Panc1 (cell line): ENCODE measurements around the gene NCAM1. TPM values are rescaled to one million over a fixed set of nuclear protein-coding genes. Genes with fewer than 3 reads are reported as not detected.

Experiments
- ATAC-seq: fragments of 200-7000 bp; cut with Tn5 transposase; 2 replicates; pipeline ENCODE4 v1.9.1; 2020; ENCODE audit warnings: mild to moderate bottlenecking, moderate library complexity
- BruUV-seq: library from RNA; stranded (reverse); fragments of 400-500 nt; replicated peaks from 2 replicates; lab custom pipeline; 2021; lab: Mats Ljungman, UMichigan
- CTCF ChIA-PET: fragments of 300-600 bp; sonication (Branson Sonifier 250); formaldehyde crosslinking; loops from one replicate; lab custom pipeline; 2022; ENCODE audit warnings: antibody characterized with exemption; lab: Charles Lee
- POLR2A ChIA-PET: fragments of 300-600 bp; sonication (Branson Sonifier 250); formaldehyde crosslinking; loops from one replicate; lab custom pipeline; 2022; ENCODE audit warnings: antibody characterized with exemption; lab: Charles Lee
- DNase-seq: peaks from one replicate; pipeline ENCODE4 v3.0.0-alpha.2; 2010; ENCODE audit warnings: low read depth, low spot score
- H3K27ac ChIP-seq: 2 replicates; pipeline ENCODE4 v1.5.1; 2011; ENCODE audit warnings: mild to moderate bottlenecking, low read length, inconsistent platforms
- H3K27me3 ChIP-seq: fragments of 200-500 bp; sonication (Bioruptor generic); 2 replicates; pipeline ENCODE4 v1.6.0; 2014; ENCODE audit warnings: low read length, inconsistent platforms; ENCODE audit not compliant: control insufficient read depth, insufficient read depth
- H3K36me3 ChIP-seq: fragments of 200-500 bp; sonication (Bioruptor generic); 2 replicates; pipeline ENCODE4 v1.5.1; 2014; ENCODE audit warnings: inconsistent platforms, mild to moderate bottlenecking, low read length, moderate library complexity; ENCODE audit not compliant: control insufficient read depth, insufficient read depth
- H3K4me1 ChIP-seq: 2 replicates; pipeline ENCODE4 v1.5.1; 2011; ENCODE audit warnings: inconsistent platforms, mild to moderate bottlenecking, low read length, moderate library complexity; ENCODE audit not compliant: control insufficient read depth, insufficient read depth
- H3K4me3 ChIP-seq, 2 experiments: 2 replicates each; pipeline ENCODE4 v1.5.1; 2011 to 2012; ENCODE audit warnings: low read depth in 2 of 2, low read length in 2 of 2, mild to moderate bottlenecking in 2 of 2, inconsistent platforms in 1 of 2, moderate library complexity in 1 of 2
- H3K9me3 ChIP-seq: fragments of 200-500 bp; sonication (Bioruptor generic); 2 replicates; pipeline ENCODE4 v1.5.1; 2014; ENCODE audit warnings: low read depth, mild to moderate bottlenecking, inconsistent platforms, low read length, moderate library complexity; ENCODE audit not compliant: control insufficient read depth, insufficient read depth
- POLR2AphosphoS5 ChIP-seq: IDR thresholded peaks from 2 replicates; pipeline ENCODE4 v1.6.1; 2012; ENCODE audit warnings: mild to moderate bottlenecking, low read depth, low read length, moderate library complexity
- SIN3A ChIP-seq: IDR thresholded peaks from 2 replicates; pipeline ENCODE4 v1.6.1; 2012; ENCODE audit warnings: low read depth, mild to moderate bottlenecking, low read length, moderate library complexity, borderline replicate concordance; ENCODE audit not compliant: insufficient read depth
- TCF7L2 ChIP-seq: IDR thresholded peaks from 2 replicates; pipeline ENCODE4 v1.6.1; 2011; ENCODE audit warnings: mild to moderate bottlenecking, low read depth, low read length, inconsistent platforms
- in situ Hi-C: cut with HindIII; loops from 2 replicates; pipeline ENCODE4 v1.10.0; 2016; ENCODE audit warnings: low sequenced_read_pairs, low pct_unique_long_range_greater_than_20kb
- intact Hi-C: fragments of 100-400 bp; cut with micrococcal nuclease; formaldehyde crosslinking; loops from one replicate; pipeline ENCODE4 v1.10.0; 2022; ENCODE audit not compliant: unreplicated experiment
- total RNA-seq: library from RNA; stranded (reverse); gene quantifications from one replicate; pipeline ENCODE4 v1.2.1, GENCODE V29; 2021; ENCODE audit not compliant: unreplicated experiment
- TF ChIP-seq, protein P1 (sequence below): fragments of 450-650 bp; IDR thresholded peaks from 2 replicates; pipeline ENCODE4 v1.5.1; 2017; ENCODE audit warnings: mild to moderate bottlenecking
- TF ChIP-seq, protein P2 (sequence below), 2 experiments: IDR thresholded peaks; 2 replicates each; pipeline ENCODE4 v1.6.1; 2011 to 2012; ENCODE audit warnings: low read depth in 2 of 2, control low read depth in 1 of 2, low read length in 1 of 2, mild to moderate bottlenecking in 1 of 2, moderate library complexity in 1 of 2; ENCODE audit not compliant: insufficient read depth in 1 of 2

The NCAM1 gene
- total RNA-seq, 1 experiment from 2014 or later = 0.18 TPM

DNA sequence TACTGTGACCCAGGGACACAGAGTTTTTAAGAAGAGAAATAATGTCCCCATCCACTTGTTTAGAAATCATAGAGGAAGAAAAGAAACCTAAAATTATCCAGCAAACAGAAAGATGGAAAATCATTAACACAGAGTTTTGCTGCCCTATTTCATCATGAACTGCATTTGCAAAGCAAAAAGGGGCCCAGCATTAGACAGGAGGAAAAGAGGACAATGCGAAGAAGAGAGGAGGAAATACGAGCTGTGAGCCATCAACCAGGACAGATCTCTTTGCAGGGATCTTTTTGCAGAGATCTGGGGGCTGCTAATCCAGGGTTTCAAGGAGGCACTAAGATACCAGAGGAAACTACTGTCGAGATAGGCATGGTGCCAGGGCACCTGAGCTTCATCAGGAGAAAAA, 14.4 kb upstream of the NCAM1 start:
- CTCF ChIA-PET = no interaction called here
- Histone ChIP-seq H3K27me3 (no peaks in the 10 kb centered on the region), H3K36me3 (no peaks in the 10 kb centered on the region), H3K9me3 (no peaks in the 10 kb centered on the region), H3K27ac (no peak overlapping the region), H3K4me3 (no peak overlapping the region), H3K4me1 (no peaks in the 10 kb centered on the region)
- ATAC-seq = no peak
- POLR2A ChIA-PET = no interaction called here
- no TSS peak for BruUV-seq
- in situ Hi-C loops = no loop called here
- TF ChIP-seq POLR2AphosphoS5 (no peak), TCF7L2 (no peak), SIN3A (no peak)
- TF ChIP-seq, protein P1, sequence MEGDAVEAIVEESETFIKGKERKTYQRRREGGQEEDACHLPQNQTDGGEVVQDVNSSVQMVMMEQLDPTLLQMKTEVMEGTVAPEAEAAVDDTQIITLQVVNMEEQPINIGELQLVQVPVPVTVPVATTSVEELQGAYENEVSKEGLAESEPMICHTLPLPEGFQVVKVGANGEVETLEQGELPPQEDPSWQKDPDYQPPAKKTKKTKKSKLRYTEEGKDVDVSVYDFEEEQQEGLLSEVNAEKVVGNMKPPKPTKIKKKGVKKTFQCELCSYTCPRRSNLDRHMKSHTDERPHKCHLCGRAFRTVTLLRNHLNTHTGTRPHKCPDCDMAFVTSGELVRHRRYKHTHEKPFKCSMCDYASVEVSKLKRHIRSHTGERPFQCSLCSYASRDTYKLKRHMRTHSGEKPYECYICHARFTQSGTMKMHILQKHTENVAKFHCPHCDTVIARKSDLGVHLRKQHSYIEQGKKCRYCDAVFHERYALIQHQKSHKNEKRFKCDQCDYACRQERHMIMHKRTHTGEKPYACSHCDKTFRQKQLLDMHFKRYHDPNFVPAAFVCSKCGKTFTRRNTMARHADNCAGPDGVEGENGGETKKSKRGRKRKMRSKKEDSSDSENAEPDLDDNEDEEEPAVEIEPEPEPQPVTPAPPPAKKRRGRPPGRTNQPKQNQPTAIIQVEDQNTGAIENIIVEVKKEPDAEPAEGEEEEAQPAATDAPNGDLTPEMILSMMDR = no peak
- TF ChIP-seq, protein P2, sequence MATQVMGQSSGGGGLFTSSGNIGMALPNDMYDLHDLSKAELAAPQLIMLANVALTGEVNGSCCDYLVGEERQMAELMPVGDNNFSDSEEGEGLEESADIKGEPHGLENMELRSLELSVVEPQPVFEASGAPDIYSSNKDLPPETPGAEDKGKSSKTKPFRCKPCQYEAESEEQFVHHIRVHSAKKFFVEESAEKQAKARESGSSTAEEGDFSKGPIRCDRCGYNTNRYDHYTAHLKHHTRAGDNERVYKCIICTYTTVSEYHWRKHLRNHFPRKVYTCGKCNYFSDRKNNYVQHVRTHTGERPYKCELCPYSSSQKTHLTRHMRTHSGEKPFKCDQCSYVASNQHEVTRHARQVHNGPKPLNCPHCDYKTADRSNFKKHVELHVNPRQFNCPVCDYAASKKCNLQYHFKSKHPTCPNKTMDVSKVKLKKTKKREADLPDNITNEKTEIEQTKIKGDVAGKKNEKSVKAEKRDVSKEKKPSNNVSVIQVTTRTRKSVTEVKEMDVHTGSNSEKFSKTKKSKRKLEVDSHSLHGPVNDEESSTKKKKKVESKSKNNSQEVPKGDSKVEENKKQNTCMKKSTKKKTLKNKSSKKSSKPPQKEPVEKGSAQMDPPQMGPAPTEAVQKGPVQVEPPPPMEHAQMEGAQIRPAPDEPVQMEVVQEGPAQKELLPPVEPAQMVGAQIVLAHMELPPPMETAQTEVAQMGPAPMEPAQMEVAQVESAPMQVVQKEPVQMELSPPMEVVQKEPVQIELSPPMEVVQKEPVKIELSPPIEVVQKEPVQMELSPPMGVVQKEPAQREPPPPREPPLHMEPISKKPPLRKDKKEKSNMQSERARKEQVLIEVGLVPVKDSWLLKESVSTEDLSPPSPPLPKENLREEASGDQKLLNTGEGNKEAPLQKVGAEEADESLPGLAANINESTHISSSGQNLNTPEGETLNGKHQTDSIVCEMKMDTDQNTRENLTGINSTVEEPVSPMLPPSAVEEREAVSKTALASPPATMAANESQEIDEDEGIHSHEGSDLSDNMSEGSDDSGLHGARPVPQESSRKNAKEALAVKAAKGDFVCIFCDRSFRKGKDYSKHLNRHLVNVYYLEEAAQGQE (IDR thresholded peaks at IDR 0.05; ENCODE audit: insufficient read depth in 1 of 2, low read depth in 2 of 2, low read length in 1 of 2) = no peak
- intact Hi-C loops = no loop called here
- DNase-seq = no peak

DNA sequence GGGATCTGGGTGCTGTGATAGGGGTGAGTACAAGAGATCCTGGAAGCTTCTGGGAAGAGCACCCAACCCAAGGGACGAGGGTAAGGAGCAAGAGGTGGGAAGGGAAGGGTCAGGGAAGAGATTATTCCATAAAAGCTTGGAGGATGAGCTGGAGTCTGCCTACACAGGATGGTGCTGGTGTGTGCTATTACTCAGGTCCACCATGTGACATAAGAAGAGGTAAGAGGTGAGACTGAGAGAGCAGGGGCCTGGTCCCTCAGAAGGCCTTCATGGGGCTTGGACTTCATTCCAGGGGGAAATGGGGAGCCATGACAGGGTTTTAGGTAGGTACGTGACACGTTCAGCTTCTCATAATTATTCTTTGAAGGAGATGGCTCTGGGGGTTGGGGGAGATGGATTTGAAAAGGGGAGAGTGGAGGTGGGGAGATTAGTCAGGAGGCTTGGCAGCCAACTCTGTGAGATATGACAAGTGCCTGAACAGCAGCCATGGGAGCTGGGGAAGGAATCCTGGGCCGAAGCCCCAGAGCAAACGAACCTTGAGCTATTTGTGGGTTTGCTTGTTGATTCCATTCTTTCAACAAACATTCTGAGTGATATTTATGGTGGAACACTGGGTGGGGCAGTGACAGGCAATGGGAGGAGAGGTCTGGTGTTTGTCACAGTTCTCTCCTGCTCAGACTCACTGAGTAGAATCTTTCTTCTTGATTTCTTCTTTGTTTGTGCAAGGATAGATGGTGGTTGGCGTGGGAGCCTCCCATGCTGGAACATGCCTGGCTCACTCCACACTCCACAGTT, 11.2 kb upstream of the NCAM1 start:
- H3K4me1 ChIP-seq = no peaks in the 10 kb centered on the region
- in situ Hi-C loops = no loop called here
- CTCF ChIA-PET = no interaction called here
- TF ChIP-seq POLR2AphosphoS5 (no peak), TCF7L2 (no peak), SIN3A (no peak)
- TF ChIP-seq, protein P2 (IDR thresholded peaks at IDR 0.05; ENCODE audit: insufficient read depth in 1 of 2, low read depth in 2 of 2, low read length in 1 of 2) = no peak
- TF ChIP-seq, protein P1 = no peak
- H3K9me3 ChIP-seq = no peaks in the 10 kb centered on the region
- POLR2A ChIA-PET = no interaction called here
- BruUV-seq = no TSS peak
- DNase-seq (no peak), ATAC-seq (no peak)
- H3K27ac ChIP-seq = no peak overlapping the region
- no peak overlapping the region for H3K4me3 ChIP-seq
- no peaks in the 10 kb centered on the region for H3K36me3 ChIP-seq
- H3K27me3 ChIP-seq = peaks cover 3% of the 10 kb centered on the region
- intact Hi-C loops = no loop called here
